Keratinocyte (primary cell): ENCODE data around the gene USP48. TPM values are rescaled to one million over a fixed set of nuclear protein-coding genes. Genes with fewer than 3 reads are reported as not detected.

Source experiments
- DNase-seq: peaks from one replicate; pipeline ENCODE4 v3.0.0-alpha.2; 2011; ENCODE audit warnings: low read depth, missing footprints, low spot score
- FAIRE-seq: peaks from 2 replicates; lab custom pipeline; 2011; peaks lifted over from hg19 to GRCh38; lab: Jason Lieb, UNC
- H2AFZ ChIP-seq: 2 replicates; pipeline ENCODE4 v1.6.0; 2012; ENCODE audit warnings: low read length, control low read depth, inconsistent platforms; ENCODE audit not compliant: control insufficient read depth
- H3K27ac ChIP-seq: 2 replicates; pipeline ENCODE4 v1.5.1; 2011; ENCODE audit warnings: low read length; ENCODE audit not compliant: control insufficient read depth, insufficient read depth
- H3K27me3 ChIP-seq: 3 replicates; pipeline ENCODE4 v1.6.0; 2011; ENCODE audit warnings: low read length; ENCODE audit not compliant: control insufficient read depth, insufficient read depth; ENCODE audit errors: extremely low read depth
- H3K36me3 ChIP-seq, 2 experiments: 2 replicates in 1 of 2; 3 replicates in 1 of 2; pipeline ENCODE4 v1.5.1; 2011; ENCODE audit warnings: low read length in 2 of 2, mild to moderate bottlenecking in 1 of 2; ENCODE audit not compliant: control insufficient read depth in 2 of 2, insufficient read depth in 2 of 2; ENCODE audit errors: extremely low read depth in 1 of 2
- H3K4me1 ChIP-seq: 3 replicates; pipeline ENCODE4 v1.5.1; 2011; ENCODE audit warnings: low read length; ENCODE audit not compliant: control insufficient read depth, insufficient read depth; ENCODE audit errors: extremely low read depth
- H3K4me2 ChIP-seq: 3 replicates; pipeline ENCODE4 v1.6.0; 2011; ENCODE audit warnings: low read depth, low read length; ENCODE audit not compliant: control insufficient read depth, insufficient read depth; ENCODE audit errors: extremely low read depth
- H3K4me3 ChIP-seq, 3 experiments: fragments of 200-600 bp in 1 of 3; sonication (generic) in 1 of 3; 2 replicates in 2 of 3; 3 replicates in 1 of 3; pipeline ENCODE4 v1.5.1; 2011 to 2016; ENCODE audit warnings: low read length in 3 of 3, mild to moderate bottlenecking in 3 of 3, control low read depth in 2 of 3, inconsistent platforms in 1 of 3, low read depth in 1 of 3, mixed read lengths in 1 of 3, mixed run types in 1 of 3, moderate library complexity in 1 of 3; ENCODE audit not compliant: control insufficient read depth in 2 of 3, insufficient read depth in 2 of 3; ENCODE audit errors: extremely low read depth in 1 of 3
- H3K79me2 ChIP-seq: 2 replicates; pipeline ENCODE4 v1.6.0; 2012; ENCODE audit warnings: low read length; ENCODE audit not compliant: control insufficient read depth, insufficient read depth
- H3K9ac ChIP-seq: 3 replicates; pipeline ENCODE4 v1.6.0; 2011; ENCODE audit warnings: low read length; ENCODE audit not compliant: control insufficient read depth, insufficient read depth; ENCODE audit errors: extremely low read depth
- H3K9me1 ChIP-seq: 3 replicates; pipeline ENCODE4 v1.6.0; 2011; ENCODE audit warnings: low read length; ENCODE audit not compliant: control insufficient read depth, insufficient read depth; ENCODE audit errors: extremely low read depth
- H3K9me3 ChIP-seq: 2 replicates; pipeline ENCODE4 v1.5.1; 2012; ENCODE audit warnings: low read depth, low read length; ENCODE audit not compliant: control insufficient read depth
- H4K20me1 ChIP-seq: 3 replicates; pipeline ENCODE4 v1.6.0; 2011; ENCODE audit warnings: low read length; ENCODE audit not compliant: control insufficient read depth, insufficient read depth; ENCODE audit errors: extremely low read depth
- EZH2 ChIP-seq: IDR thresholded peaks from one replicate; pipeline ENCODE4 v1.6.1; 2012; ENCODE audit warnings: inconsistent platforms, mild to moderate bottlenecking, low read length, moderate library complexity
- dilution Hi-C: fragments of 300-500 bp; cut with MboI; formaldehyde crosslinking; loops from one replicate; pipeline ENCODE4 v1.7.0; 2020; ENCODE audit warnings: low sequenced_read_pairs; ENCODE audit not compliant: extremely low pct_ligation_motif_present
- polyA plus RNA-seq, 5 experiments: library from polyadenylated mRNA; depleted of rRNA in 3 of 5; stranded (reverse) in 3 of 5; stranded (forward) in 1 of 5; unstranded in 1 of 5; fragments of >200 nt; gene quantifications; 1 replicate in 1 of 5; 2 replicates in 3 of 5; 3 replicates in 1 of 5; pipeline versions ENCODE4 v1.2.1 to v1.2.3, GENCODE V29; 2011 to 2012; ENCODE audit warnings: missing spikeins in 2 of 5, low read depth in 1 of 5, low replicate concordance in 1 of 5
- TF ChIP-seq, protein P1 (sequence below), 3 experiments: IDR thresholded peaks in 1 of 3; conservative IDR thresholded peaks in 1 of 3; optimal IDR thresholded peaks in 1 of 3; 2 replicates in 2 of 3; 3 replicates in 1 of 3; pipeline versions ENCODE3 to v1.5.1; 2011; ENCODE audit warnings: low read length in 3 of 3, mild to moderate bottlenecking in 3 of 3, moderate library complexity in 2 of 3, control low read depth in 1 of 3, inconsistent platforms in 1 of 3; ENCODE audit not compliant: insufficient read depth in 2 of 3; ENCODE audit errors: extremely low read depth in 1 of 3

USP48 gene
- polyA plus RNA-seq, 1 donor (not counting 4 experiments of a cell fraction or from before 2014, with no cell fraction given), result 33.0 TPM

DNA sequence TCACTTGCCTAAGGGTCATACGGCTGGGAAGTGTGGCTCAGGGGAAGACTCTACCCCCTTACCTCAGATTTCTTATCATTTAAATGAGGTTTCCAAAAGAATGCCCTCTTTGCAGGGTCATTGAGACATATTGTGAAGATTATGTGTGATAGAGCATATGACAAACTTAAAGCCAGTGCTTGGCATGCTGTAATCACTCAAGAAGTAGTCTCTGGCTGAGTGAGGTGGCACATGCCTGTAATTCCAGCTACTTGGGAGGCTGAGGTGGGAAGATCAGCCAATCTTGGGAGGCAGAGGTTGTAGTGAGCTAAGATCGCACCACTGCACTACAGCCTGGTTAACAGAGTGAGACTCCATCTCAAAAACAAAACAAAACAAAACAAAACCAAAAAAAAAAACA, 21.6 kb upstream of the USP48 start:
- Histone ChIP-seq H3K4me2 (no peak overlapping the region), H3K79me2 (no peaks in the 10 kb centered on the region), H3K27ac (no peak overlapping the region), H4K20me1 (no peaks in the 10 kb centered on the region), H3K36me3 (no peaks in the 10 kb centered on the region), H2AFZ (no peak overlapping the region), H3K9me3 (no peaks in the 10 kb centered on the region), H3K4me3 (no peak overlapping the region), H3K27me3 (no peaks in the 10 kb centered on the region), H3K4me1 (no peaks in the 10 kb centered on the region), H3K9me1 (no peaks in the 10 kb centered on the region), H3K9ac (no peak overlapping the region)
- FAIRE-seq (no peak), DNase-seq (no peak)
- no peak for TF ChIP-seq EZH2
- TF ChIP-seq, protein P1, sequence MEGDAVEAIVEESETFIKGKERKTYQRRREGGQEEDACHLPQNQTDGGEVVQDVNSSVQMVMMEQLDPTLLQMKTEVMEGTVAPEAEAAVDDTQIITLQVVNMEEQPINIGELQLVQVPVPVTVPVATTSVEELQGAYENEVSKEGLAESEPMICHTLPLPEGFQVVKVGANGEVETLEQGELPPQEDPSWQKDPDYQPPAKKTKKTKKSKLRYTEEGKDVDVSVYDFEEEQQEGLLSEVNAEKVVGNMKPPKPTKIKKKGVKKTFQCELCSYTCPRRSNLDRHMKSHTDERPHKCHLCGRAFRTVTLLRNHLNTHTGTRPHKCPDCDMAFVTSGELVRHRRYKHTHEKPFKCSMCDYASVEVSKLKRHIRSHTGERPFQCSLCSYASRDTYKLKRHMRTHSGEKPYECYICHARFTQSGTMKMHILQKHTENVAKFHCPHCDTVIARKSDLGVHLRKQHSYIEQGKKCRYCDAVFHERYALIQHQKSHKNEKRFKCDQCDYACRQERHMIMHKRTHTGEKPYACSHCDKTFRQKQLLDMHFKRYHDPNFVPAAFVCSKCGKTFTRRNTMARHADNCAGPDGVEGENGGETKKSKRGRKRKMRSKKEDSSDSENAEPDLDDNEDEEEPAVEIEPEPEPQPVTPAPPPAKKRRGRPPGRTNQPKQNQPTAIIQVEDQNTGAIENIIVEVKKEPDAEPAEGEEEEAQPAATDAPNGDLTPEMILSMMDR (optimal IDR thresholded peaks at IDR 0.05 in 1 of 3, IDR thresholded peaks at IDR 0.05 in 1 of 3, conservative IDR thresholded peaks at IDR 0.05 in 1 of 3; ENCODE audit: extremely low read depth in 1 of 3, insufficient read depth in 2 of 3, low read length in 3 of 3), result no peak
- dilution Hi-C loops, result no loop called here

DNA sequence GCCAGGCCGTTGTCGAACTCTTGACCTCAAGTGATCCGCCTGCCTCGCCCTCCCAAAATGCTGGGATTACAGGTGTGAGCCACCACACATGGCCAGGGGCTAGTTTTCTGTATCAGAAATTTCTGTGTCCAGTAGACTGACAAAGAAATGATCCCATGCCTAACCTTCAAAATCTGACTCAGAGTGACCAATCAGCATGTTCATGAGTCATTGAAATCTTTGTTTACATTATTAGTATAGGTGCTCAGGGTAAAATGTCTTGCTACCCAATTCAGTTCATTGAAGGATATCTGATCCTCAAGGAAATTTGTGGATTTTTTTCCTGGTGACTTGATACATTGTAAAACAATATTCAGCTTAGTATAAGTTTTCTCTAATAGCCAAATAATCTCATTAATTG, 18.2 kb upstream of the USP48 start:
- no peak overlapping the region for H3K4me3 ChIP-seq
- no peaks in the 10 kb centered on the region for H3K36me3 ChIP-seq
- TF ChIP-seq, protein P1 (optimal IDR thresholded peaks at IDR 0.05 in 1 of 3, IDR thresholded peaks at IDR 0.05 in 1 of 3, conservative IDR thresholded peaks at IDR 0.05 in 1 of 3; ENCODE audit: extremely low read depth in 1 of 3, insufficient read depth in 2 of 3, low read length in 3 of 3), result no peak
- TF ChIP-seq EZH2, result no peak
- dilution Hi-C loops, result no loop called here
- H3K9me3 ChIP-seq, result no peaks in the 10 kb centered on the region
- no peaks in the 10 kb centered on the region for H3K9me1 ChIP-seq
- DNase-seq (no peak), FAIRE-seq (no peak)
- no peak overlapping the region for H3K4me2 ChIP-seq
- no peak overlapping the region for H3K9ac ChIP-seq
- H2AFZ ChIP-seq, result no peak overlapping the region
- H3K79me2 ChIP-seq, result no peaks in the 10 kb centered on the region
- no peaks in the 10 kb centered on the region for H4K20me1 ChIP-seq
- H3K4me1 ChIP-seq, result no peaks in the 10 kb centered on the region
- H3K27ac ChIP-seq, result no peak overlapping the region
- no peaks in the 10 kb centered on the region for H3K27me3 ChIP-seq
